ENCODE results near the gene PDZRN3. TPM values are rescaled to one million over a fixed set of nuclear protein-coding genes. Genes with fewer than 3 reads are reported as not detected.

The PDZRN3 gene
- total RNA-seq, 1 experiment from 2014 or later, result 5.9 TPM

- H3K14ac ChIP-seq (ENCODE audit: insufficient read depth, low read length), result no peak overlapping the region
- no peaks in the 10 kb centered on the region for H3K79me2 ChIP-seq (ENCODE audit: insufficient read depth, low read length)
- no peak overlapping the region for H3K27ac Mint-ChIP-seq
- H3K79me1 ChIP-seq (ENCODE audit: insufficient read depth, low read depth, low read length, poor library complexity, severe bottlenecking), result no peaks in the 10 kb centered on the region
- no peak overlapping the region for H3K18ac ChIP-seq (ENCODE audit: insufficient read length, low read depth, low read length)
- no peaks in the 10 kb centered on the region for H3K9me3 Mint-ChIP-seq
- no peak overlapping the region for H3K4ac ChIP-seq (ENCODE audit: low read depth, low read length)
- no peak overlapping the region for H2BK12ac ChIP-seq (ENCODE audit: insufficient read length, low read depth, low read length)
- H3K4me2 ChIP-seq (ENCODE audit: insufficient read depth, insufficient read length, low read length), result no peak overlapping the region
- H3K36me3 Mint-ChIP-seq (ENCODE audit: insufficient read depth in 1 of 3, low read depth in 3 of 3), result no peaks in the 10 kb centered on the region
- no peak overlapping the region for H3K4me3 Mint-ChIP-seq
- no CpG with 5 or more reads among the region's 5 CpGs for WGBS (ENCODE audit: extremely low coverage, insufficient read length, low lambda C conversion rate)
- no peak overlapping the region for H2BK120ac ChIP-seq (ENCODE audit: low read depth, low read length, poor library complexity, severe bottlenecking)
- H4K5ac ChIP-seq (ENCODE audit: insufficient read length, low read depth, low read length), result no peak overlapping the region
- H3K27me3 Mint-ChIP-seq (ENCODE audit: low read depth), result peaks cover 45% of the 10 kb centered on the region
- H4K20me1 ChIP-seq (ENCODE audit: control insufficient read depth, insufficient read depth, insufficient read length), result no peaks in the 10 kb centered on the region
- H2BK20ac ChIP-seq (ENCODE audit: low read depth, low read length, poor library complexity, severe bottlenecking), result no peak overlapping the region
- no peaks in the 10 kb centered on the region for H3K23me2 ChIP-seq (ENCODE audit: insufficient read length, low read depth, low read length, poor library complexity, severe bottlenecking)
- no peak overlapping the region for H2BK5ac ChIP-seq (ENCODE audit: insufficient read length, low read length)
- no peak overlapping the region for H3K56ac ChIP-seq (ENCODE audit: insufficient read length, low read depth, low read length)
- H3K27ac ChIP-seq (ENCODE audit: insufficient read length, low read depth, low read length), result no peak overlapping the region
- H3T11ph ChIP-seq (ENCODE audit: low read length), result no peak overlapping the region
- H4K91ac ChIP-seq (ENCODE audit: insufficient read length, low read depth, low read length), result no peak overlapping the region
- H3K4me1 ChIP-seq (ENCODE audit: insufficient read depth, low read length), result no peaks in the 10 kb centered on the region
- DNase-seq, result no peak
- no peak overlapping the region for H2AK5ac ChIP-seq (ENCODE audit: insufficient read length, low read length)
- no peaks in the 10 kb centered on the region for H3K27me3 ChIP-seq (ENCODE audit: insufficient read depth, low read length)
- peaks cover 19 to 32% of the 10 kb centered on the region in 2 experiments for H3K4me1 Mint-ChIP-seq
- no peaks in the 10 kb centered on the region for H3K9me3 ChIP-seq (ENCODE audit: control insufficient read depth, low read depth, low read length)
- no peak overlapping the region for H2BK15ac ChIP-seq (ENCODE audit: low read depth, low read length)
- H2AFZ ChIP-seq (ENCODE audit: low read length), result no peak overlapping the region
- no peak overlapping the region for H3K23ac ChIP-seq (ENCODE audit: insufficient read length, low read depth, low read length)
- no peak overlapping the region for H3K9ac ChIP-seq (ENCODE audit: extremely low read depth, insufficient read length, low read length)
- H4K8ac ChIP-seq (replicated peaks; ENCODE audit: insufficient read length, low read depth, low read length), result no peak overlapping the region
- TF ChIP-seq CTCF (conservative IDR thresholded peaks at IDR 0.05), result no peak
These were observed 108.1 kb downstream of the PDZRN3 start for GRCh38 chr3:73516631-73517030.

Measured in H9 (cell line).